HG03469 (cell line): ENCODE measurements around the gene PBX1.
"Not testable (repeated sequence)": the region's sequence is repeated elsewhere in the genome, so short reads cannot be mapped to it uniquely, and the experiment has no call there.

Source experiments
- ATAC-seq: cut with Tn5 transposase; IDR thresholded peaks from one replicate; pipeline ENCODE4 v1.9.1; 2021; ENCODE audit warnings: mild to moderate bottlenecking, moderate library complexity, moderate number of reproducible peaks; ENCODE audit not compliant: unreplicated experiment

PBX1 gene

GRCh38 chr1:164588516-164589341, 29.7 kb downstream of the PBX1 start:
- no peak for ATAC-seq

- ATAC-seq = no peak
Measured at GRCh38 chr1:164589408-164589807, 30.4 kb downstream of the PBX1 start.

GRCh38 chr1:164589961-164590507, 31.1 kb downstream of the PBX1 start:
- ATAC-seq = no peak

GRCh38 chr1:164590592-164590991, 31.6 kb downstream of the PBX1 start:
- no peak for ATAC-seq

GRCh38 chr1:164591858-164592257, 32.9 kb downstream of the PBX1 start:
- ATAC-seq = no peak

- no peak for ATAC-seq
Measured at GRCh38 chr1:164592634-164593033, 33.6 kb downstream of the PBX1 start.

- ATAC-seq = no peak
Measured at GRCh38 chr1:164595212-164595611, 36.2 kb downstream of the PBX1 start.

GRCh38 chr1:164596172-164596571, 37.2 kb downstream of the PBX1 start:
- no peak for ATAC-seq

GRCh38 chr1:164598719-164599118, 39.7 kb downstream of the PBX1 start:
- no peak for ATAC-seq

GRCh38 chr1:164599272-164599671, 40.3 kb downstream of the PBX1 start:
- ATAC-seq = no peak

GRCh38 chr1:164601399-164602100, 42.6 kb downstream of the PBX1 start:
- no peak for ATAC-seq

- ATAC-seq = no peak
Measured at GRCh38 chr1:164602101-164602422, 43.1 kb downstream of the PBX1 start.

- ATAC-seq = no peak
Measured at GRCh38 chr1:164602480-164603093, 43.6 kb downstream of the PBX1 start.

GRCh38 chr1:164603805-164604204, 44.8 kb downstream of the PBX1 start:
- not testable (repeated sequence) for ATAC-seq

GRCh38 chr1:164604541-164604940, 45.6 kb downstream of the PBX1 start:
- no peak for ATAC-seq

GRCh38 chr1:164605254-164606091, 46.5 kb downstream of the PBX1 start:
- no peak for ATAC-seq

- no peak for ATAC-seq
Measured at GRCh38 chr1:164607351-164607750, 48.4 kb downstream of the PBX1 start.

GRCh38 chr1:164608651-164609057, 49.7 kb downstream of the PBX1 start:
- ATAC-seq = no peak

- ATAC-seq = no peak
Measured at GRCh38 chr1:164609089-164609488, 50.1 kb downstream of the PBX1 start.

- no peak for ATAC-seq
Measured at GRCh38 chr1:164610538-164611222, 51.7 kb downstream of the PBX1 start.
